Measurements from ENCODE around the gene LDHA. TPM values are rescaled to one million over a fixed set of nuclear protein-coding genes. Genes with fewer than 3 reads are reported as not detected.

The LDHA gene
- total RNA-seq, 1 experiment from 2014 or later, result 1,441 TPM

DNA sequence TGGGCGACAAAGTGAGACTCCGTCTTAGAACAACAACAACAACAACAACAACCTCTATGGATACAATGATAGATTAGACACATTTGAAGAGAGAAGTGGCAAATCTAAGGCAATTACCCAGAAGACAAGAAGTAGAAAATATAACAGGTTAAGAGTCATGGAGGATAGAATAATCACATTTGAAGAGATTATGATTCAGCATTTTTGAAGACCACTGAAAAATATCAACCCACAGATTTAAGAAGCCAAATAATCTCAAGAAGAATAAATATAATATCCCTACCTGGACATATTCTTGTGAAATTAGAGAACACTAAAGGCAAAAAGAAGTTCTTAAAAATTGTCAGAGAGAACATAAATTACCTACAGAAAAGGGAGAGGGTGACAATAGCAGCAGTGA lies 25.7 kb downstream of the LDHA start:
- BruUV-seq (replicated peaks), result no TSS peak
- H2AFZ ChIP-seq (ENCODE audit: low read length), result no peak overlapping the region
- TF ChIP-seq, protein P1, sequence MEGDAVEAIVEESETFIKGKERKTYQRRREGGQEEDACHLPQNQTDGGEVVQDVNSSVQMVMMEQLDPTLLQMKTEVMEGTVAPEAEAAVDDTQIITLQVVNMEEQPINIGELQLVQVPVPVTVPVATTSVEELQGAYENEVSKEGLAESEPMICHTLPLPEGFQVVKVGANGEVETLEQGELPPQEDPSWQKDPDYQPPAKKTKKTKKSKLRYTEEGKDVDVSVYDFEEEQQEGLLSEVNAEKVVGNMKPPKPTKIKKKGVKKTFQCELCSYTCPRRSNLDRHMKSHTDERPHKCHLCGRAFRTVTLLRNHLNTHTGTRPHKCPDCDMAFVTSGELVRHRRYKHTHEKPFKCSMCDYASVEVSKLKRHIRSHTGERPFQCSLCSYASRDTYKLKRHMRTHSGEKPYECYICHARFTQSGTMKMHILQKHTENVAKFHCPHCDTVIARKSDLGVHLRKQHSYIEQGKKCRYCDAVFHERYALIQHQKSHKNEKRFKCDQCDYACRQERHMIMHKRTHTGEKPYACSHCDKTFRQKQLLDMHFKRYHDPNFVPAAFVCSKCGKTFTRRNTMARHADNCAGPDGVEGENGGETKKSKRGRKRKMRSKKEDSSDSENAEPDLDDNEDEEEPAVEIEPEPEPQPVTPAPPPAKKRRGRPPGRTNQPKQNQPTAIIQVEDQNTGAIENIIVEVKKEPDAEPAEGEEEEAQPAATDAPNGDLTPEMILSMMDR (conservative IDR thresholded peaks at IDR 0.05; ENCODE audit: low read depth, low read length), result no peak
- TF ChIP-seq EZH2phosphoT487 (IDR thresholded peaks at IDR 0.05; ENCODE audit: borderline replicate concordance, low read length), result no peak
- H3K4me1 ChIP-seq (ENCODE audit: insufficient read depth, low read length), result no peaks in the 10 kb centered on the region
- ATAC-seq (no peak), DNase-seq (no peak)
- no peaks in the 10 kb centered on the region for H3K36me3 ChIP-seq (ENCODE audit: low read depth, low read length)
- POLR2A ChIA-PET (ENCODE audit: unreplicated experiment), result no interaction called here
- no peaks in the 10 kb centered on the region for H3K27me3 ChIP-seq (ENCODE audit: low read length)
- H3K4me3 ChIP-seq (ENCODE audit: low read length), result no peak overlapping the region
- CTCF ChIA-PET, result no interaction called here
- H3K4me2 ChIP-seq (ENCODE audit: low read length), result no peak overlapping the region
- intact Hi-C loops (cut with micrococcal nuclease), result no loop called here
- H3K9ac ChIP-seq (ENCODE audit: low read length), result no peak overlapping the region
- H3K9me3 ChIP-seq (ENCODE audit: low read length), result no peaks in the 10 kb centered on the region
- H4K20me1 ChIP-seq (ENCODE audit: low read length), result no peaks in the 10 kb centered on the region
- H3K79me2 ChIP-seq (ENCODE audit: low read length), result no peaks in the 10 kb centered on the region
- H3K27ac ChIP-seq (ENCODE audit: low read length), result no peak overlapping the region
- no peaks in the 10 kb centered on the region for H3K9me2 ChIP-seq (replicated peaks; ENCODE audit: low read length)
- H3F3A ChIP-seq (ENCODE audit: low read length, unreplicated experiment), result no peaks in the 10 kb centered on the region

DNA sequence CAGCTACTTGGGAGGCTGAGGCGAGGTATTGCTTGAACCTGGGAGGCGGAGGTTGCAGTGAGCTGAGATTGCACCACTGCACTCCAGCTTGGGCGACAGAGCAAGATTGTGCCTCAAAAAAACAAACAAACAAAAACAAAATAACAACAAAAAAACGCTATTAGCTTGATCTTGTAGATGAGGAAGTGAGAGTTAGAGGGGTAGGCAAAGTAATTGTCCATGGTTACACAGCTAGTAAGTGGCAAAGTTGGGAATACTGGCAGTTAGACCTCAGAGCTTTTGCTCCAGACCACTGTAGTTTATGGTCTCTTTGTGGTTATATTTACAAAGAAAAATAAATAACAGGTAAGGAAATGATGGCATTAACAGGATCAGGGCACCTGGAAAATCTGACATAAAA lies 32.9 kb downstream of the LDHA start:
- Histone ChIP-seq H3K9me2 (replicated peaks; ENCODE audit: low read length) (no peaks in the 10 kb centered on the region), H4K20me1 (ENCODE audit: low read length) (no peaks in the 10 kb centered on the region), H3K36me3 (ENCODE audit: low read depth, low read length) (no peaks in the 10 kb centered on the region), H3K4me2 (ENCODE audit: low read length) (no peak overlapping the region), H3K9me3 (ENCODE audit: low read length) (no peaks in the 10 kb centered on the region), H3K4me3 (ENCODE audit: low read length) (no peak overlapping the region), H3F3A (ENCODE audit: low read length, unreplicated experiment) (no peaks in the 10 kb centered on the region), H3K27ac (ENCODE audit: low read length) (no peak overlapping the region), H3K4me1 (ENCODE audit: insufficient read depth, low read length) (no peaks in the 10 kb centered on the region), H2AFZ (ENCODE audit: low read length) (no peak overlapping the region), H3K79me2 (ENCODE audit: low read length) (no peaks in the 10 kb centered on the region), H3K9ac (ENCODE audit: low read length) (no peak overlapping the region), H3K27me3 (ENCODE audit: low read length) (no peaks in the 10 kb centered on the region)
- BruUV-seq (replicated peaks), result no TSS peak
- DNase-seq (no peak), ATAC-seq (no peak)
- CTCF ChIA-PET, result no interaction called here
- POLR2A ChIA-PET (ENCODE audit: unreplicated experiment), result no interaction called here
- intact Hi-C loops (cut with micrococcal nuclease), result no loop called here
- TF ChIP-seq, protein P1 (conservative IDR thresholded peaks at IDR 0.05; ENCODE audit: low read depth, low read length), result no peak

DNA sequence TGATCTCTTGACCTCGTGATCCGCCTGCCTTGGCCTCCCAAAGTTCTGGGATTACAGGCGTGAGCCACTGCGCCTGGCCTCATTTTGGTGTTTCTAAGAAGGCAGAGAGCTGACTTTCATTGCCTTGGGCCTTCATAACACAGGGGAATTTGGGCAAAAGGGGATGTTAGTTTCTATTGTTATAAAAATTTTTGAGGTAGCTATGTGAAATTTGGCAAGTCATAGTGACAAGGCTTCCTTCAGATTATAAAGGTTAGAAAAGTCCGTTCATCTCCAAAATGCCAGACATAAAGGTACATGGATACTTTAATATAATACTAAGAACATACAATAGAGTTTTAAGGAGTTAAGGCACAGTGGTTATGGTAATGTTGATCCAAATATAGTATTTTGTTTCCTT lies 35.0 kb downstream of the LDHA start:
- no TSS peak for BruUV-seq (replicated peaks)
- CTCF ChIA-PET, result no interaction called here

More for the DNA sequence above, 35.0 kb downstream of the LDHA start:
- H3K27ac ChIP-seq (ENCODE audit: low read length), result no peak overlapping the region
- DNase-seq, result no peak
- H3K36me3 ChIP-seq (ENCODE audit: low read depth, low read length), result no peaks in the 10 kb centered on the region
- ATAC-seq, result no peak
- H4K20me1 ChIP-seq (ENCODE audit: low read length), result no peaks in the 10 kb centered on the region
- no peaks in the 10 kb centered on the region for H3K27me3 ChIP-seq (ENCODE audit: low read length)
- POLR2A ChIA-PET (ENCODE audit: unreplicated experiment), result no interaction called here
- no peaks in the 10 kb centered on the region for H3K9me2 ChIP-seq (replicated peaks; ENCODE audit: low read length)
- H3K4me1 ChIP-seq (ENCODE audit: insufficient read depth, low read length), result no peaks in the 10 kb centered on the region
- no peaks in the 10 kb centered on the region for H3F3A ChIP-seq (ENCODE audit: low read length, unreplicated experiment)
- intact Hi-C loops (cut with micrococcal nuclease), result no loop called here
- no peak overlapping the region for H3K4me3 ChIP-seq (ENCODE audit: low read length)
- no peaks in the 10 kb centered on the region for H3K9me3 ChIP-seq (ENCODE audit: low read length)
- no peak overlapping the region for H2AFZ ChIP-seq (ENCODE audit: low read length)
- no peak overlapping the region for H3K4me2 ChIP-seq (ENCODE audit: low read length)
- no peaks in the 10 kb centered on the region for H3K79me2 ChIP-seq (ENCODE audit: low read length)
- H3K9ac ChIP-seq (ENCODE audit: low read length), result no peak overlapping the region
- TF ChIP-seq EZH2phosphoT487 (IDR thresholded peaks at IDR 0.05; ENCODE audit: borderline replicate concordance, low read length) (no peak), EZH2 (IDR thresholded peaks at IDR 0.05; ENCODE audit: low read length, unreplicated experiment) (no peak)
- TF ChIP-seq, protein P1 (conservative IDR thresholded peaks at IDR 0.05; ENCODE audit: low read depth, low read length), result no peak
